ENCODE measurements around the gene PLCL1.

PLCL1 gene

GRCh38 chr2:197952540-197953202 is 148.3 kb downstream of the PLCL1 start:
- TF ChIP-seq CTCF (IDR thresholded peaks at IDR 0.05; ENCODE audit: insufficient read depth, low read length) (no peak), GABPA (IDR thresholded peaks at IDR 0.05; ENCODE audit: low read depth) (no peak), SPI1 (IDR thresholded peaks at IDR 0.05; ENCODE audit: borderline replicate concordance, low read depth) (no peak), POLR2AphosphoS5 (IDR thresholded peaks at IDR 0.05; ENCODE audit: low read depth) (no peak)
- TF ChIP-seq, protein P1, sequence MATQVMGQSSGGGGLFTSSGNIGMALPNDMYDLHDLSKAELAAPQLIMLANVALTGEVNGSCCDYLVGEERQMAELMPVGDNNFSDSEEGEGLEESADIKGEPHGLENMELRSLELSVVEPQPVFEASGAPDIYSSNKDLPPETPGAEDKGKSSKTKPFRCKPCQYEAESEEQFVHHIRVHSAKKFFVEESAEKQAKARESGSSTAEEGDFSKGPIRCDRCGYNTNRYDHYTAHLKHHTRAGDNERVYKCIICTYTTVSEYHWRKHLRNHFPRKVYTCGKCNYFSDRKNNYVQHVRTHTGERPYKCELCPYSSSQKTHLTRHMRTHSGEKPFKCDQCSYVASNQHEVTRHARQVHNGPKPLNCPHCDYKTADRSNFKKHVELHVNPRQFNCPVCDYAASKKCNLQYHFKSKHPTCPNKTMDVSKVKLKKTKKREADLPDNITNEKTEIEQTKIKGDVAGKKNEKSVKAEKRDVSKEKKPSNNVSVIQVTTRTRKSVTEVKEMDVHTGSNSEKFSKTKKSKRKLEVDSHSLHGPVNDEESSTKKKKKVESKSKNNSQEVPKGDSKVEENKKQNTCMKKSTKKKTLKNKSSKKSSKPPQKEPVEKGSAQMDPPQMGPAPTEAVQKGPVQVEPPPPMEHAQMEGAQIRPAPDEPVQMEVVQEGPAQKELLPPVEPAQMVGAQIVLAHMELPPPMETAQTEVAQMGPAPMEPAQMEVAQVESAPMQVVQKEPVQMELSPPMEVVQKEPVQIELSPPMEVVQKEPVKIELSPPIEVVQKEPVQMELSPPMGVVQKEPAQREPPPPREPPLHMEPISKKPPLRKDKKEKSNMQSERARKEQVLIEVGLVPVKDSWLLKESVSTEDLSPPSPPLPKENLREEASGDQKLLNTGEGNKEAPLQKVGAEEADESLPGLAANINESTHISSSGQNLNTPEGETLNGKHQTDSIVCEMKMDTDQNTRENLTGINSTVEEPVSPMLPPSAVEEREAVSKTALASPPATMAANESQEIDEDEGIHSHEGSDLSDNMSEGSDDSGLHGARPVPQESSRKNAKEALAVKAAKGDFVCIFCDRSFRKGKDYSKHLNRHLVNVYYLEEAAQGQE (IDR thresholded peaks at IDR 0.05; ENCODE audit: insufficient replicate concordance, low read depth), result no peak
- DNase-seq (ENCODE audit: low read depth in 1 of 2, low spot score in 1 of 2), result no peak
- peaks cover 3% of the 10 kb centered on the region for H3K27me3 ChIP-seq (ENCODE audit: insufficient read depth, poor library complexity, severe bottlenecking)
- H3K27ac ChIP-seq (replicated peaks), result no peak overlapping the region
- H3K4me3 ChIP-seq (replicated peaks; ENCODE audit: insufficient read depth, low read length), result no peak overlapping the region

- H3K27me3 ChIP-seq (ENCODE audit: insufficient read depth, poor library complexity, severe bottlenecking), result peaks cover 2% of the 10 kb centered on the region
Measured at GRCh38 chr2:197954328-197954727, 149.9 kb downstream of the PLCL1 start.

GRCh38 chr2:197958592-197959150 is 154.3 kb downstream of the PLCL1 start:
- no peak overlapping the region for H3K4me3 ChIP-seq (replicated peaks; ENCODE audit: insufficient read depth, low read length)
- TF ChIP-seq POLR2AphosphoS5 (IDR thresholded peaks at IDR 0.05; ENCODE audit: low read depth) (no peak), CTCF (IDR thresholded peaks at IDR 0.05; ENCODE audit: insufficient read depth, low read length) (no peak), GABPA (IDR thresholded peaks at IDR 0.05; ENCODE audit: low read depth) (no peak), SPI1 (IDR thresholded peaks at IDR 0.05; ENCODE audit: borderline replicate concordance, low read depth) (no peak)
- TF ChIP-seq, protein P1 (IDR thresholded peaks at IDR 0.05; ENCODE audit: insufficient replicate concordance, low read depth), result no peak
- peaks cover 5% of the 10 kb centered on the region for H3K27me3 ChIP-seq (ENCODE audit: insufficient read depth, poor library complexity, severe bottlenecking)
- no peak overlapping the region for H3K27ac ChIP-seq (replicated peaks)
- DNase-seq (ENCODE audit: low read depth in 1 of 2, low spot score in 1 of 2), result no peak

More at GRCh38 chr2:197954328-197954727, 149.9 kb downstream of the PLCL1 start:
- no peak for DNase-seq (ENCODE audit: low read depth in 1 of 2, low spot score in 1 of 2)
- H3K27ac ChIP-seq (replicated peaks), result no peak overlapping the region
- no peak overlapping the region for H3K4me3 ChIP-seq (replicated peaks; ENCODE audit: insufficient read depth, low read length)
- TF ChIP-seq CTCF (IDR thresholded peaks at IDR 0.05; ENCODE audit: insufficient read depth, low read length) (no peak), GABPA (IDR thresholded peaks at IDR 0.05; ENCODE audit: low read depth) (no peak), POLR2AphosphoS5 (IDR thresholded peaks at IDR 0.05; ENCODE audit: low read depth) (no peak), SPI1 (IDR thresholded peaks at IDR 0.05; ENCODE audit: borderline replicate concordance, low read depth) (no peak)
- TF ChIP-seq, protein P1 (IDR thresholded peaks at IDR 0.05; ENCODE audit: insufficient replicate concordance, low read depth), result no peak

All from HL-60 (cell line).